ENCODE results near the gene IL20. TPM values are rescaled to one million over a fixed set of nuclear protein-coding genes. Genes with fewer than 3 reads are reported as not detected.

Gene IL20
- total RNA-seq, 1 donor, result not detected

DNA sequence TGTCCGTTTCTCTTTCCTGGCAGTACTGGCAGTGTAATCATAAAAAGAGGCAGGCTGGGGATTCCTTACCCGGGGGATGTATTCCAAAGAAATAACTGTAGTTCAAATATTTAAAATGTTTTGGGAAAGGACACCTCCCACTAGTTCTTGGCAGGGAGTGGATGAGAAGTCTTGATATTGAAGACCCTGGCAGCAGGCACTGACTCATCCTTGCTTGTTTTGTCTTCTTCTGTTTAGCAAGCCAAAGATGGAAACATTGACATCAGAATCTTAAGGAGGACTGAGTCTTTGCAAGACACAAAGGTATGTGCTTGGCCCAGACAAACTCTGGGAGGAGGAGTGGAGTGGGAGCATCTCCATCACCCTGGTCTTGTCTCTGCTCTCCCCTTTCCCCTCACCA lies 639 bp downstream of the IL20 start:
- no peaks in the 10 kb centered on the region for H3K79me2 ChIP-seq (ENCODE audit: insufficient read depth, low read length)
- no peak overlapping the region for H3K27ac ChIP-seq (ENCODE audit: low read depth, low read length)
- no peak overlapping the region for H3K4me3 ChIP-seq (ENCODE audit: insufficient read depth, low read length)
- no peak overlapping the region for H2AFZ ChIP-seq (ENCODE audit: low read length)
- no peaks in the 10 kb centered on the region for H3K9me3 ChIP-seq (ENCODE audit: low read depth, low read length)
- no peak for DNase-seq (ENCODE audit: insufficient read length, low spot score, missing footprints)
- H3K4me1 ChIP-seq (ENCODE audit: insufficient read depth, low read length), result peaks cover 4% of the 10 kb centered on the region
- peaks cover 13% of the 10 kb centered on the region for H3K27me3 ChIP-seq (ENCODE audit: insufficient read depth, low read length)
- no peaks in the 10 kb centered on the region for H4K20me1 ChIP-seq (ENCODE audit: insufficient read depth, low read length)
- TF ChIP-seq CTCF (IDR thresholded peaks at IDR 0.05; ENCODE audit: extremely low read depth, low read depth, low read length), result no peak
- no peak overlapping the region for H3K4me2 ChIP-seq (ENCODE audit: insufficient read depth, low read length)
- no peaks in the 10 kb centered on the region for H3K36me3 ChIP-seq (ENCODE audit: insufficient read depth, low read length)

- Histone ChIP-seq H3K27ac (ENCODE audit: low read depth, low read length) (no peak overlapping the region), H2AFZ (ENCODE audit: low read length) (no peak overlapping the region), H3K9me3 (ENCODE audit: low read depth, low read length) (no peaks in the 10 kb centered on the region), H4K20me1 (ENCODE audit: insufficient read depth, low read length) (no peaks in the 10 kb centered on the region), H3K79me2 (ENCODE audit: insufficient read depth, low read length) (no peaks in the 10 kb centered on the region), H3K4me3 (ENCODE audit: insufficient read depth, low read length) (no peak overlapping the region), H3K27me3 (ENCODE audit: insufficient read depth, low read length) (peaks cover 6% of the 10 kb centered on the region), H3K36me3 (ENCODE audit: insufficient read depth, low read length) (no peaks in the 10 kb centered on the region), H3K4me2 (ENCODE audit: insufficient read depth, low read length) (no peak overlapping the region), H3K4me1 (ENCODE audit: insufficient read depth, low read length) (peaks cover 4% of the 10 kb centered on the region)
- no peak for DNase-seq (ENCODE audit: insufficient read length, low spot score, missing footprints)
- TF ChIP-seq CTCF (IDR thresholded peaks at IDR 0.05; ENCODE audit: extremely low read depth, low read depth, low read length), result no peak
Measured at GRCh38 chr1:206867239-206867638, 1.8 kb downstream of the IL20 start.

DNA sequence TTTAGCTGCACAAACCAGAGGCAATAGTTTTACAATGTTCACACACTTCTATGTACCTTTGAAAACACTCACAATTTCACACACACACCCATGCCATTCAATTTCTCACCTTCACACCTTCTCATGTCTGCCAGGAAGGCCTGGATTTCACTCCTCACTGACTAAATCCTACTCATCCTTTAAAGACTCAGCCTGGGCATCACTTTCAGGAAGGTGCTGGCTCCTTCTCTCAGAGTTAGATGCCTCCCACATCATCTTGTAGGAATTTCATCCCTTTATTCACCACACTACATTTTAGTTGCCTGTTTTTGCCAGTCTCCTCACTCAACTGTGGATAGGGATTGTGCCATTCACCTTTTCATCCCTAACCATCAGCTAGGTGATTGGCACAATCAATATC lies 2.3 kb downstream of the IL20 start:
- no peaks in the 10 kb centered on the region for H3K36me3 ChIP-seq (ENCODE audit: insufficient read depth, low read length)
- H3K4me2 ChIP-seq (ENCODE audit: insufficient read depth, low read length), result no peak overlapping the region
- no peak overlapping the region for H2AFZ ChIP-seq (ENCODE audit: low read length)
- H3K27ac ChIP-seq (ENCODE audit: low read depth, low read length), result no peak overlapping the region
- H3K4me3 ChIP-seq (ENCODE audit: insufficient read depth, low read length), result no peak overlapping the region
- no peaks in the 10 kb centered on the region for H4K20me1 ChIP-seq (ENCODE audit: insufficient read depth, low read length)
- peaks cover 5% of the 10 kb centered on the region for H3K27me3 ChIP-seq (ENCODE audit: insufficient read depth, low read length)
- no peaks in the 10 kb centered on the region for H3K79me2 ChIP-seq (ENCODE audit: insufficient read depth, low read length)
- peaks cover 4% of the 10 kb centered on the region for H3K4me1 ChIP-seq (ENCODE audit: insufficient read depth, low read length)
- no peak for DNase-seq (ENCODE audit: insufficient read length, low spot score, missing footprints)
- no peak for TF ChIP-seq CTCF (IDR thresholded peaks at IDR 0.05; ENCODE audit: extremely low read depth, low read depth, low read length)
- no peaks in the 10 kb centered on the region for H3K9me3 ChIP-seq (ENCODE audit: low read depth, low read length)

DNA sequence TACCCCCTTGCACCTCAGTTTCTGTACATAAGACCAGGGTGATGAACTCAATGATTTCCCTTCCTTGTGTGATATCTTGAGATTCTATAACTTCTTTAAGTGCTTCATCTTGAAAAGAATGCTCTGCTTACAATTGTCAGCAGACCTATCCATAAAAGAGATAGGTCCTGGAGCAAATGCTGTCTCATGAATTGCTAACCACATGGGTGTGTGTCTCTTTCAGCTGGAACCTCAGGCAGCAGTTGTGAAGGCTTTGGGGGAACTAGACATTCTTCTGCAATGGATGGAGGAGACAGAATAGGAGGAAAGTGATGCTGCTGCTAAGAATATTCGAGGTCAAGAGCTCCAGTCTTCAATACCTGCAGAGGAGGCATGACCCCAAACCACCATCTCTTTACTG lies 2.8 kb downstream of the IL20 start:
- H3K4me3 ChIP-seq (ENCODE audit: insufficient read depth, low read length), result no peak overlapping the region
- no peak overlapping the region for H2AFZ ChIP-seq (ENCODE audit: low read length)
- H3K27ac ChIP-seq (ENCODE audit: low read depth, low read length), result no peak overlapping the region
- peaks cover 4% of the 10 kb centered on the region for H3K4me1 ChIP-seq (ENCODE audit: insufficient read depth, low read length)
- no peaks in the 10 kb centered on the region for H3K36me3 ChIP-seq (ENCODE audit: insufficient read depth, low read length)
- H3K9me3 ChIP-seq (ENCODE audit: low read depth, low read length), result no peaks in the 10 kb centered on the region
- H3K4me2 ChIP-seq (ENCODE audit: insufficient read depth, low read length), result no peak overlapping the region
- H3K27me3 ChIP-seq (ENCODE audit: insufficient read depth, low read length), result peaks cover 2% of the 10 kb centered on the region
- TF ChIP-seq CTCF (IDR thresholded peaks at IDR 0.05; ENCODE audit: extremely low read depth, low read depth, low read length), result no peak
- no peaks in the 10 kb centered on the region for H4K20me1 ChIP-seq (ENCODE audit: insufficient read depth, low read length)
- no peak for DNase-seq (ENCODE audit: insufficient read length, low spot score, missing footprints)
- H3K79me2 ChIP-seq (ENCODE audit: insufficient read depth, low read length), result no peaks in the 10 kb centered on the region

Measured in osteoblast (primary cell).